HepG2 (cell line): ENCODE results near the gene PLCD4. TPM values are rescaled to one million over a fixed set of nuclear protein-coding genes. Genes with fewer than 3 reads are reported as not detected.

Experiments used
- ATAC-seq: fragments of 200-7000 bp; cut with Tn5 transposase; 3 replicates; pipeline ENCODE4 v1.9.1; 2020; ENCODE audit warnings: mild to moderate bottlenecking, moderate library complexity
- BruUV-seq: library from RNA; stranded (reverse); fragments of 400-500 nt; replicated peaks from 2 replicates; lab custom pipeline; 2021; lab: Mats Ljungman, UMichigan
- CTCF ChIA-PET: fragments of 300-600 bp; formaldehyde crosslinking; extraction: SDS; loops from one replicate; lab custom pipeline; 2021; ENCODE audit warnings: low total read pairs, inconsistent platforms, low intra/inter-chr PET ratio; lab: Yijun Ruan, JAX
- POLR2A ChIA-PET: fragments of 350-600 bp; sonication (Branson Sonifier 250); formaldehyde crosslinking; loops from one replicate; lab custom pipeline; 2020; ENCODE audit warnings: antibody characterized with exemption, inconsistent platforms; lab: Yijun Ruan, JAX
- DNase-seq: peaks from one replicate; pipeline ENCODE4 v3.0.0-alpha.2; 2015; ENCODE audit warnings: low spot score
- FAIRE-seq: peaks from 3 replicates; lab custom pipeline; 2011; peaks lifted over from hg19 to GRCh38; lab: Jason Lieb, UNC
- H2AFZ ChIP-seq: one replicate; pipeline ENCODE4 v1.6.1; 2011; ENCODE audit warnings: low read length, inconsistent platforms
- H3K27ac ChIP-seq: fragments of 300-600 bp; 3 replicates; pipeline ENCODE4 v1.8.0; 2011; ENCODE audit warnings: mixed run types, mild to moderate bottlenecking, mixed read lengths, low read length, inconsistent platforms; ENCODE audit not compliant: insufficient read depth; ENCODE audit errors: extremely low read length
- H3K27me3 ChIP-seq, 2 experiments: fragments of 200-600 bp in 1 of 2; 2 replicates in 1 of 2; 3 replicates in 1 of 2; pipeline versions ENCODE4 v1.6.0 to v1.8.0; 2011; ENCODE audit warnings: low read length in 2 of 2, mild to moderate bottlenecking in 2 of 2, moderate library complexity in 2 of 2, inconsistent platforms in 1 of 2; ENCODE audit not compliant: insufficient read depth in 2 of 2, control insufficient read depth in 1 of 2
- H3K36me3 ChIP-seq, 2 experiments: fragments of 200-600 bp in 1 of 2; replicated peaks in 1 of 2; 2 replicates in 1 of 2; 3 replicates in 1 of 2; pipeline versions ENCODE4 v1.5.1 to v1.8.0; 2011; ENCODE audit warnings: low read length in 2 of 2, inconsistent platforms in 1 of 2; ENCODE audit not compliant: insufficient read depth in 2 of 2, control insufficient read depth in 1 of 2
- H3K4me1 ChIP-seq: 2 replicates; pipeline ENCODE4 v1.5.1; 2012; ENCODE audit warnings: low read length, inconsistent platforms; ENCODE audit not compliant: insufficient read depth
- H3K4me2 ChIP-seq: 2 replicates; pipeline ENCODE4 v1.6.0; 2011; ENCODE audit warnings: low read depth, low read length, inconsistent platforms
- H3K4me3 ChIP-seq, 3 experiments: fragments of 200-600 bp in 1 of 3; sonication (generic), shearing (Covaris generic) in 1 of 3; replicated peaks in 1 of 3; 2 replicates each; pipeline ENCODE4 v1.5.1; 2011 to 2016; ENCODE audit warnings: low read length in 3 of 3, inconsistent platforms in 2 of 3, low read depth in 2 of 3, mild to moderate bottlenecking in 2 of 3, control low read depth in 1 of 3, mixed read lengths in 1 of 3; ENCODE audit not compliant: insufficient read depth in 1 of 3
- H3K79me2 ChIP-seq: one replicate; pipeline ENCODE4 v1.6.1; 2011; ENCODE audit warnings: low read length, inconsistent platforms; ENCODE audit not compliant: insufficient read depth
- H3K9ac ChIP-seq: 2 replicates; pipeline ENCODE4 v1.6.0; 2011; ENCODE audit warnings: mild to moderate bottlenecking, low read depth, low read length, inconsistent platforms; ENCODE audit not compliant: insufficient read depth
- H3K9me3 ChIP-seq: 2 replicates; pipeline ENCODE4 v1.5.1; 2012; ENCODE audit warnings: mild to moderate bottlenecking, low read length
- H4K20me1 ChIP-seq: 2 replicates; pipeline ENCODE4 v1.6.0; 2011; ENCODE audit warnings: inconsistent platforms, mild to moderate bottlenecking, low read length, moderate library complexity; ENCODE audit not compliant: insufficient read depth
- HNF4G ChIP-seq, 2 experiments: sonication (generic) in 1 of 2; formaldehyde crosslinking in 1 of 2; IDR thresholded peaks; 2 replicates each; pipeline versions ENCODE4 v1.4.0 to v1.6.1; 2011 to 2020; ENCODE audit warnings: borderline replicate concordance in 2 of 2, low read depth in 2 of 2, mild to moderate bottlenecking in 2 of 2, low read length in 1 of 2, missing genetic modification reagents in 1 of 2, moderate library complexity in 1 of 2
- JDP2 ChIP-seq: sonication (generic); formaldehyde crosslinking; IDR thresholded peaks from 2 replicates; pipeline ENCODE4 v1.8.1; 2022; ENCODE audit warnings: missing genetic modification reagents, borderline replicate concordance
- KAT8 ChIP-seq: IDR thresholded peaks from 2 replicates; pipeline ENCODE4 v1.6.1; 2016; ENCODE audit warnings: missing genetic modification reagents, missing compliant biosample characterization
- RARG ChIP-seq: sonication (generic); formaldehyde crosslinking; IDR thresholded peaks from 2 replicates; pipeline ENCODE4 v1.4.0; 2020; ENCODE audit warnings: low read depth, mild to moderate bottlenecking, missing genetic modification reagents
- SALL2 ChIP-seq: sonication (generic); formaldehyde crosslinking; IDR thresholded peaks from 2 replicates; pipeline ENCODE4 v1.8.1; 2023; ENCODE audit warnings: mild to moderate bottlenecking, missing genetic modification reagents, inconsistent platforms
- SAP130 ChIP-seq: IDR thresholded peaks from 2 replicates; pipeline ENCODE4 v1.6.1; 2016; ENCODE audit warnings: low read depth
- SPEN ChIP-seq: sonication (generic); formaldehyde crosslinking; IDR thresholded peaks from 2 replicates; pipeline ENCODE4 v1.5.1; 2020; ENCODE audit warnings: low read depth, mild to moderate bottlenecking, missing genetic modification reagents
- TOE1 ChIP-seq: sonication (generic); formaldehyde crosslinking; IDR thresholded peaks from 2 replicates; pipeline ENCODE4 v1.4.0; 2020; ENCODE audit warnings: mild to moderate bottlenecking, missing genetic modification reagents
- ZIK1 ChIP-seq: sonication (generic); formaldehyde crosslinking; IDR thresholded peaks from 2 replicates; pipeline ENCODE4 v1.5.0; 2020; ENCODE audit warnings: mild to moderate bottlenecking, low read depth, missing genetic modification reagents, borderline replicate concordance
- ZNF232 ChIP-seq: sonication (generic); formaldehyde crosslinking; IDR thresholded peaks from 2 replicates; pipeline ENCODE4 v1.4.0; 2020; ENCODE audit warnings: missing genetic modification reagents, borderline replicate concordance
- ZNF235 ChIP-seq: sonication (generic); formaldehyde crosslinking; IDR thresholded peaks from 2 replicates; pipeline ENCODE4 v1.8.1; 2023; ENCODE audit warnings: mild to moderate bottlenecking, missing genetic modification reagents, borderline replicate concordance
- ZNF335 ChIP-seq: sonication (generic); formaldehyde crosslinking; IDR thresholded peaks from 2 replicates; pipeline ENCODE4 v1.4.0; 2020; ENCODE audit warnings: missing genetic modification reagents
- ZNF337 ChIP-seq: sonication (generic); formaldehyde crosslinking; IDR thresholded peaks from 2 replicates; pipeline ENCODE4 v1.5.1; 2020; ENCODE audit warnings: missing genetic modification reagents, low read depth, mild to moderate bottlenecking, borderline replicate concordance
- ZNF747 ChIP-seq: sonication (generic); formaldehyde crosslinking; IDR thresholded peaks from 2 replicates; pipeline ENCODE4 v1.8.1; 2023; ENCODE audit warnings: missing genetic modification reagents, mild to moderate bottlenecking, borderline replicate concordance
- ZNF75D ChIP-seq: sonication (generic); formaldehyde crosslinking; IDR thresholded peaks from 2 replicates; pipeline ENCODE4 v1.8.1; 2023; ENCODE audit warnings: missing genetic modification reagents, mild to moderate bottlenecking, borderline replicate concordance
- ZNF816 ChIP-seq: sonication (generic); formaldehyde crosslinking; IDR thresholded peaks from 2 replicates; pipeline ENCODE4 v1.8.0; 2022; ENCODE audit warnings: missing genetic modification reagents, mild to moderate bottlenecking, borderline replicate concordance
- ZNF883 ChIP-seq: sonication (generic); formaldehyde crosslinking; IDR thresholded peaks from 2 replicates; pipeline ENCODE4 v1.5.1; 2020; ENCODE audit warnings: mild to moderate bottlenecking, missing genetic modification reagents; ENCODE audit errors: not compliant biosample characterization
- ZSCAN29 ChIP-seq: sonication (generic); formaldehyde crosslinking; conservative IDR thresholded peaks from 2 replicates; pipeline ENCODE4 v1.4.0; 2020; ENCODE audit warnings: mild to moderate bottlenecking, missing genetic modification reagents
- WGBS: methylation state at CpG from one replicate; pipeline ENCODE4 v1.1.6; 2017; ENCODE audit warnings: low lambda C conversion rate; 5-methylcytosine and 5-hydroxymethylcytosine counted together
- in situ Hi-C: cut with HindIII; loops from 2 replicates; pipeline ENCODE4 v1.10.0; 2017; ENCODE audit warnings: low pct_unique_long_range_greater_than_20kb; ENCODE audit not compliant: extremely low pct_ligation_motif_present
- intact Hi-C: fragments of 100-400 bp; cut with micrococcal nuclease; formaldehyde crosslinking; loops from one replicate; pipeline ENCODE4 v1.10.0; 2022; ENCODE audit not compliant: unreplicated experiment
- polyA plus RNA-seq, 8 experiments: library from polyadenylated mRNA; depleted of rRNA in 3 of 8; stranded (reverse) in 7 of 8; unstranded in 1 of 8; fragments of >200 nt; fragmentation: Illumina TruSeq in 4 of 8; extraction: Trizol in 4 of 8; gene quantifications; 2 replicates each; pipeline versions ENCODE4 v1.2.1 to v1.2.3, GENCODE V29; 2011 to 2016; ENCODE audit warnings: low read depth in 4 of 8, missing spikeins in 1 of 8, mixed read lengths in 1 of 8; ENCODE audit not compliant: insufficient read depth in 1 of 8
- total RNA-seq, 5 experiments: library from RNA; depleted of rRNA; stranded (reverse); fragments of >200 nt; fragmentation: Illumina TruSeq; extraction: Trizol; gene quantifications; 2 replicates each; pipeline ENCODE4 v1.2.3, GENCODE V29; 2016; ENCODE audit warnings: low read depth in 1 of 5
- TF ChIP-seq, protein P1 (sequence below): sonication (generic); IDR thresholded peaks from 2 replicates; pipeline ENCODE4 v1.6.1; 2016; ENCODE audit warnings: low read depth, borderline replicate concordance
- TF ChIP-seq, protein P2 (sequence below): sonication (generic); formaldehyde crosslinking; IDR thresholded peaks from 2 replicates; pipeline ENCODE4 v1.5.0; 2020; ENCODE audit warnings: missing genetic modification reagents, mild to moderate bottlenecking, borderline replicate concordance
- TF ChIP-seq, protein P3 (sequence below): sonication (generic); formaldehyde crosslinking; IDR thresholded peaks from 2 replicates; pipeline ENCODE4 v1.8.0; 2022; ENCODE audit warnings: low read depth, missing genetic modification reagents

Gene PLCD4
- total and polyA plus RNA-seq, 2 of the 13 experiments (the other 11 are each of a cell fraction or from before 2014, with no cell fraction given): 0.26 TPM; not detected in 1

DNA sequence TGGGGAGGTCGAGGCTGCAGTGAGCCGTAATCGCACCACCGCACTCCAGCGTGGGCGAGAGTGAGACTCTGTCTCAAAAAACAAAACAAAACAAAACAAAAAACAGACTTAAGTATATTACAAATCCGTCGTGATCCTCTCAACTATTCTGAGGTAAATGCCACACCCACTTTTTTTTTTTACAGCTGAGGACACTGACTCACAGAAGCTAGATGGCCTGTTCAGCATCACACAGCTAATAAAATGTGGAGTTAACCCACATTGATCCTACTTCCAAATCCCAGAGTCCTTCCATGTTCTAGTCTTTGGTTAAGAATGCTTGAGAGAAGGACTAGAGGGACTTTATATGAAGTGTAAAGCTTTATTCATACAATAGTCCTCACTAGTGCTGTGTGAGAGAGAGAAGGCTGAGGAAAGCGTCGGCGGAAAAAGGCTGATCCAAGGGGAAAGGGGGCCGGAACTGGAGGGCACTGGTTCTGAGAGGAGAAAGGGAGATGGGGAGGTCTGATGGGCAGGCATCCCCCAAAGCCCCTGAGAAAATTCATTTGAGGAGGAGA is 63.5 kb downstream of the PLCD4 start:
- Histone ChIP-seq H3K36me3 (peaks cover 8 to 27% of the 10 kb centered on the region in 2 experiments), H3K4me3 (peak overlapping the region; percentile 80 to 99 (median 98)), H4K20me1 (no peaks in the 10 kb centered on the region), H3K4me2 (peak overlapping the region; percentile 92), H3K9ac (peak overlapping the region; percentile 78), H3K79me2 (peaks cover 15% of the 10 kb centered on the region), H3K27me3 (no peaks in the 10 kb centered on the region; a peak in 1 of 5 replicates), H3K27ac (peak overlapping the region; percentile 63), H3K9me3 (no peaks in the 10 kb centered on the region), H3K4me1 (peaks cover 18% of the 10 kb centered on the region), H2AFZ (no peak overlapping the region)
- in situ Hi-C loops: no loop called here
- DNase-seq (no peak), FAIRE-seq (no peak), ATAC-seq (peak; percentile 39)
- 28% methylated on average over 12 of the region's 12 CpGs for WGBS
- no TSS peak for BruUV-seq
- intact Hi-C loops: no loop called here
- ChIA-PET POLR2A (interaction anchor here (0.6 to 7.3 kb wide), 10 partner anchors 8 to 111 kb away, joined by 3 to 130 read pairs (median 4); partner anchors contain the start of genes BCS1L, CYP27A1, TTLL4 and ZNF142), CTCF (no interaction called here)
- no peak for TF ChIP-seq JDP2
- no peak for TF ChIP-seq SALL2 (CRISPR knock-in tag)
- TF ChIP-seq ZNF816 (CRISPR knock-in tag): no peak
- no peak for TF ChIP-seq ZNF232 (CRISPR knock-in tag)
- TF ChIP-seq SAP130 (CRISPR knock-in tag): no peak
- TF ChIP-seq, protein P1, sequence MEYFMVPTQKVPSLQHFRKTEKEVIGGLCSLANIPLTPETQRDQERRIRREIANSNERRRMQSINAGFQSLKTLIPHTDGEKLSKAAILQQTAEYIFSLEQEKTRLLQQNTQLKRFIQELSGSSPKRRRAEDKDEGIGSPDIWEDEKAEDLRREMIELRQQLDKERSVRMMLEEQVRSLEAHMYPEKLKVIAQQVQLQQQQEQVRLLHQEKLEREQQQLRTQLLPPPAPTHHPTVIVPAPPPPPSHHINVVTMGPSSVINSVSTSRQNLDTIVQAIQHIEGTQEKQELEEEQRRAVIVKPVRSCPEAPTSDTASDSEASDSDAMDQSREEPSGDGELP: peak; percentile 24; the same call in 1 of the 2 replicates
- TF ChIP-seq HNF4G (IDR thresholded peaks at IDR 0.05; ENCODE audit: borderline replicate concordance, low read depth, low read length): no peak
- TF ChIP-seq HNF4G (CRISPR knock-in tag; IDR thresholded peaks at IDR 0.05; ENCODE audit: borderline replicate concordance, low read depth): no peak
- TF ChIP-seq RARG (CRISPR knock-in tag): 0 out of 2 replicates have a peak, but pooled peaks have one; percentile 26
- TF ChIP-seq ZIK1 (CRISPR knock-in tag): no peak
- no peak for TF ChIP-seq TOE1 (CRISPR knock-in tag)
- TF ChIP-seq, protein P2, sequence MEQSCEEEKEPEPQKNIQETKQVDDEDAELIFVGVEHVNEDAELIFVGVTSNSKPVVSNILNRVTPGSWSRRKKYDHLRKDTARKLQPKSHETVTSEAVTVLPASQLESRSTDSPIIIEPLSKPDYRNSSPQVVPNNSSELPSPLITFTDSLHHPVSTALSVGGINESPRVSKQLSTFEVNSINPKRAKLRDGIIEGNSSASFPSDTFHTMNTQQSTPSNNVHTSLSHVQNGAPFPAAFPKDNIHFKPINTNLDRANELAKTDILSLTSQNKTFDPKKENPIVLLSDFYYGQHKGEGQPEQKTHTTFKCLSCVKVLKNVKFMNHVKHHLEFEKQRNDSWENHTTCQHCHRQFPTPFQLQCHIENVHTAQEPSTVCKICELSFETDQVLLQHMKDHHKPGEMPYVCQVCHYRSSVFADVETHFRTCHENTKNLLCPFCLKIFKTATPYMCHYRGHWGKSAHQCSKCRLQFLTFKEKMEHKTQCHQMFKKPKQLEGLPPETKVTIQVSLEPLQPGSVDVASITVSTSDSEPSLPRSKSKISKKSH (CRISPR knock-in tag): no peak
- TF ChIP-seq, protein P3, sequence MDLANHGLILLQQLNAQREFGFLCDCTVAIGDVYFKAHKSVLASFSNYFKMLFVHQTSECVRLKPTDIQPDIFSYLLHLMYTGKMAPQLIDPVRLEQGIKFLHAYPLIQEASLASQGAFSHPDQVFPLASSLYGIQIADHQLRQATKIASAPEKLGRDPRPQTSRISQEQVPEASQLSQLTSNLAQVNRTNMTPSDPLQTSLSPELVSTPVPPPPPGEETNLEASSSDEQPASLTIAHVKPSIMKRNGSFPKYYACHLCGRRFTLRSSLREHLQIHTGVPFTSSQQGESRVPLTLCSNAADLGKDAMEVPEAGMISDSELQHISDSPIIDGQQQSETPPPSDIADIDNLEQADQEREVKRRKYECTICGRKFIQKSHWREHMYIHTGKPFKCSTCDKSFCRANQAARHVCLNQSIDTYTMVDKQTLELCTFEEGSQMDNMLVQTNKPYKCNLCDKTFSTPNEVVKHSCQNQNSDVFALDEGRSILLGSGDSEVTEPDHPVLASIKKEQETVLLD (CRISPR knock-in tag): no peak
- no peak for TF ChIP-seq ZNF883 (CRISPR knock-in tag)
- no peak for TF ChIP-seq ZSCAN29 (CRISPR knock-in tag)
- TF ChIP-seq KAT8 (CRISPR knock-in tag): no peak
- TF ChIP-seq ZNF335 (CRISPR knock-in tag): no peak
- no peak for TF ChIP-seq ZNF75D
- TF ChIP-seq SPEN (CRISPR knock-in tag): 0 out of 2 replicates have a peak, but pooled peaks have one; percentile 17
- TF ChIP-seq ZNF747 (CRISPR knock-in tag): 0 out of 2 replicates have a peak, but pooled peaks have one; percentile 17
- no peak for TF ChIP-seq ZNF235 (CRISPR knock-in tag)
- TF ChIP-seq ZNF337 (CRISPR knock-in tag): no peak
